Measurements from ENCODE around the gene PLPPR3. TPM values are rescaled to one million over a fixed set of nuclear protein-coding genes. Genes with fewer than 3 reads are reported as not detected.

Gene PLPPR3
- total RNA-seq, 2 donors from 2014 or later = 0.27 to 20.3 TPM

DNA sequence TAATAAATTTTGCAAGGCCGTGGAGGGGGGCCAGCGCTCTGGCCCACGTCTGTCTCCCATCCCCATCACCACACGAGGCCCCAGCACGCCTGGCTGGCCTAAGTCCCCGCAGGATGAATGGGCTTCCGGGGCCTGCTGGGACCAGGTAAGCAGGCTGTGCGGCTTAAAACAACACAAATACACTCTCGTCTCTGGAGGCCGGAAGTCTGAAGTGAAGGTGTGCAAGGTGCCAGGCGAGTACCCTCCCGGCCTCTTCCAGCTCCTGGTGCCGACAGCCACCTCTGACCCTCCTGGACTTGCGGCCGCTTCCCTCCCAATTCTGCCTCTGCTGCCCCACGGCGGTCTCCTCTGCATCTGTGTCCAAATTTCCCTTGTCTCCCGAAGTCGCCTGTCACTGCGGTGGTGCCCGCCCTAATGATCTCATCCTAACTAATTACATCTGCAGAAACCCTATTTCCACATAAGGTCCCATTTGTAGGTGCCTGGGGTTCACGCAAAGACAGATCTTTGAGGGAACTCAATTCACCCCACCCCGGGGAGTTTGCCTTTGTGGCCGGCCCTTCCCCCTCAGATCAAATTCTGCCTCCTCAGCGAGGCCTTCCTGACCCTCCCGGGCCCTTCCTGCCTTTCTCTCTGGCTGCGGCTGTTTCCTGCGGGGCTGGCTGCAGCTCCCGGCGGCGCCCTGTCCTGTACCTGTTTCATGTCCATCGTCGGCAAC lies 32.6 kb downstream of the PLPPR3 start:
- no peak overlapping the region for H3K4me3 ChIP-seq
- TF ChIP-seq POLR2A (IDR thresholded peaks at IDR 0.05) (no peak), POLR2AphosphoS5 (IDR thresholded peaks at IDR 0.05) (no peak)
- TF ChIP-seq, protein P1, sequence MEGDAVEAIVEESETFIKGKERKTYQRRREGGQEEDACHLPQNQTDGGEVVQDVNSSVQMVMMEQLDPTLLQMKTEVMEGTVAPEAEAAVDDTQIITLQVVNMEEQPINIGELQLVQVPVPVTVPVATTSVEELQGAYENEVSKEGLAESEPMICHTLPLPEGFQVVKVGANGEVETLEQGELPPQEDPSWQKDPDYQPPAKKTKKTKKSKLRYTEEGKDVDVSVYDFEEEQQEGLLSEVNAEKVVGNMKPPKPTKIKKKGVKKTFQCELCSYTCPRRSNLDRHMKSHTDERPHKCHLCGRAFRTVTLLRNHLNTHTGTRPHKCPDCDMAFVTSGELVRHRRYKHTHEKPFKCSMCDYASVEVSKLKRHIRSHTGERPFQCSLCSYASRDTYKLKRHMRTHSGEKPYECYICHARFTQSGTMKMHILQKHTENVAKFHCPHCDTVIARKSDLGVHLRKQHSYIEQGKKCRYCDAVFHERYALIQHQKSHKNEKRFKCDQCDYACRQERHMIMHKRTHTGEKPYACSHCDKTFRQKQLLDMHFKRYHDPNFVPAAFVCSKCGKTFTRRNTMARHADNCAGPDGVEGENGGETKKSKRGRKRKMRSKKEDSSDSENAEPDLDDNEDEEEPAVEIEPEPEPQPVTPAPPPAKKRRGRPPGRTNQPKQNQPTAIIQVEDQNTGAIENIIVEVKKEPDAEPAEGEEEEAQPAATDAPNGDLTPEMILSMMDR (IDR thresholded peaks at IDR 0.05) = no peak
- no peak for DNase-seq (ENCODE audit: low spot score)
- no peaks in the 10 kb centered on the region for H3K4me1 ChIP-seq (replicated peaks)
- no peaks in the 10 kb centered on the region for H3K36me3 ChIP-seq
- H3K27ac ChIP-seq = no peak overlapping the region
- no peaks in the 10 kb centered on the region for H3K27me3 ChIP-seq (replicated peaks; ENCODE audit: insufficient read depth)
- intact Hi-C loops (cut with DNase I) = no loop called here
- WGBS = 57% methylated on average over 33 of the region's 33 CpGs
- no peaks in the 10 kb centered on the region for H3K9me3 ChIP-seq

DNA sequence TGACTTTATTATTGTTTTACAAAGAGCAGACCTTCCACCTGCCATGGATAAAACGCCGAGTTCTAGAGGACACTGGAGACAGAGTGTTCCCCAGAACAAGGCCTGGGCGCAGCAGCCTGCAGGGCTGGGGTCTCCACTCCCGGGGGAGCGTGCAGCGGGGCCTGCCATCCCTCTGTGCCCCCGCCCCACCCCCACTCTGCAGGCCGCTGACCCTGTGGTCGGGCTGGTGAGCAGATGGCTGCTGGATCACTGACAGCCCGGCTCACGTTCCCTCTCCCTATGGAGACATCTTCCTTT lies 33.1 kb downstream of the PLPPR3 start:
- Histone ChIP-seq H3K4me1 (replicated peaks) (no peaks in the 10 kb centered on the region), H3K27me3 (replicated peaks; ENCODE audit: insufficient read depth) (no peaks in the 10 kb centered on the region), H3K27ac (no peak overlapping the region), H3K4me3 (no peak overlapping the region), H3K9me3 (no peaks in the 10 kb centered on the region), H3K36me3 (no peaks in the 10 kb centered on the region)
- intact Hi-C loops (cut with DNase I) = no loop called here
- no peak for DNase-seq (ENCODE audit: low spot score)
- TF ChIP-seq, protein P1 (IDR thresholded peaks at IDR 0.05) = no peak
- TF ChIP-seq POLR2A (IDR thresholded peaks at IDR 0.05) (no peak), POLR2AphosphoS5 (IDR thresholded peaks at IDR 0.05) (no peak)
- WGBS = 56% methylated on average over 5 of the region's 11 CpGs

DNA sequence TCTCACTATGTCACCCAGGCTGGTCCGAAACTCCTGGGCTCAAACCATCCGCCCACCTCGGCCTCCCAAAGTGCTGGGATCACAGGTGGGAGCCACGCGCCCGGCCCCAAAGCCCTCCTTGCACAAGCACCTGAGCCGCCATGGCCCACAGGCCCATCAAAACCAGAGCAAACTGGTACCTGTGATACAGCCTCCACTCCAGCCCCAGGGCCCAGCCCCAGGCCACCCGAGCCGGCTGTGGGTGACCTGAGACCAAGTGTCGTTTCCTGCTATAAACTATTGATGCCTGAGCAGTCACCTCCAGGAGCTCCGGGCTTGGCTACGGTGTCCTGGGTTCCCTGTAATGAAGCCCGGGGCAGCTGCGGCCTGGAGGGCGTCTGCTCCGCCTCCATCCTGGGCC lies 34.2 kb downstream of the PLPPR3 start:
- no peak overlapping the region for H3K4me3 ChIP-seq
- H3K27ac ChIP-seq = no peak overlapping the region
- no peaks in the 10 kb centered on the region for H3K9me3 ChIP-seq
- H3K4me1 ChIP-seq (replicated peaks) = peaks cover under 1% of the 10 kb centered on the region
- no peaks in the 10 kb centered on the region for H3K27me3 ChIP-seq (replicated peaks; ENCODE audit: insufficient read depth)
- no peak for DNase-seq (ENCODE audit: low spot score)
- no peaks in the 10 kb centered on the region for H3K36me3 ChIP-seq
- WGBS = 89% methylated on average over 16 of the region's 16 CpGs
- intact Hi-C loops (cut with DNase I) = no loop called here
- TF ChIP-seq POLR2AphosphoS5 (IDR thresholded peaks at IDR 0.05) (no peak), POLR2A (IDR thresholded peaks at IDR 0.05) (no peak)
- TF ChIP-seq, protein P1 (IDR thresholded peaks at IDR 0.05) = no peak

GRCh38 chr19:784541-784940 lies 37.2 kb downstream of the PLPPR3 start:
- TF ChIP-seq POLR2A (IDR thresholded peaks at IDR 0.05) (no peak), POLR2AphosphoS5 (IDR thresholded peaks at IDR 0.05) (no peak)
- TF ChIP-seq, protein P1 (IDR thresholded peaks at IDR 0.05) = no peak
- peaks cover 5% of the 10 kb centered on the region for H3K4me1 ChIP-seq (replicated peaks)
- H3K36me3 ChIP-seq = no peaks in the 10 kb centered on the region
- intact Hi-C loops (cut with DNase I) = no loop called here
- H3K27me3 ChIP-seq (replicated peaks; ENCODE audit: insufficient read depth) = no peaks in the 10 kb centered on the region
- H3K4me3 ChIP-seq = no peak overlapping the region
- no peak for DNase-seq (ENCODE audit: low spot score)
- WGBS = 63% methylated on average over 13 of the region's 13 CpGs
- H3K27ac ChIP-seq = no peak overlapping the region
- no peaks in the 10 kb centered on the region for H3K9me3 ChIP-seq
